Ascending aorta (tissue), 2 donors: ENCODE measurements around the gene HELZ. TPM values are rescaled to one million over a fixed set of nuclear protein-coding genes. Genes with fewer than 3 reads are reported as not detected.

Experiments used
- DNase-seq, 2 donors: peaks; one replicate each; pipeline ENCODE4 v3.0.0-alpha.2; 2019; ENCODE audit warnings: low spot score in 2 of 2
- H3K27ac ChIP-seq, 2 donors: fragments of 200-600 bp; sonication (generic); one replicate each; pipeline ENCODE4 v1.5.1; 2016 to 2017; ENCODE audit warnings: mild to moderate bottlenecking in 1 of 2
- H3K27me3 ChIP-seq: fragments of 200-600 bp; sonication (generic); one replicate; pipeline ENCODE4 v1.5.1; 2017
- H3K36me3 ChIP-seq, 2 donors: fragments of 200-600 bp; sonication (generic); one replicate each; pipeline ENCODE4 v1.5.1; 2016
- H3K4me1 ChIP-seq, 2 donors: fragments of 200-600 bp; sonication (generic); one replicate each; pipeline ENCODE4 v1.5.1; 2016 to 2017; ENCODE audit warnings: mild to moderate bottlenecking in 1 of 2
- H3K4me3 ChIP-seq, 2 donors: fragments of 200-600 bp; sonication (generic); one replicate each; pipeline ENCODE4 v1.5.1; 2016 to 2017; ENCODE audit warnings: mild to moderate bottlenecking in 1 of 2
- H3K9me3 ChIP-seq, 2 donors: fragments of 200-600 bp; sonication (generic); one replicate each; pipeline ENCODE4 v1.5.1; 2016
- intact Hi-C: fragments of 100-400 bp; cut with DNase I; formaldehyde crosslinking; loops from one replicate; pipeline ENCODE4 v1.15.1; 2023
- total RNA-seq: library from RNA; depleted of rRNA; stranded (reverse); fragments of >200 nt; gene quantifications from one replicate; pipeline ENCODE4 v1.1.0, GENCODE V29; 2016
- TF ChIP-seq, protein P1 (sequence below), 3 experiments: fragments of 200-600 bp in 2 of 3; fragments of 450-650 bp in 1 of 3; sonication (generic) in 2 of 3; IDR thresholded peaks; one replicate each; pipeline ENCODE4 v1.5.1; 2016 to 2019; ENCODE audit warnings: antibody characterized with exemption in 3 of 3, mild to moderate bottlenecking in 1 of 3, moderate library complexity in 1 of 3

The HELZ gene
- total RNA-seq, 1 donor from 2014 or later: 36.1 TPM

DNA sequence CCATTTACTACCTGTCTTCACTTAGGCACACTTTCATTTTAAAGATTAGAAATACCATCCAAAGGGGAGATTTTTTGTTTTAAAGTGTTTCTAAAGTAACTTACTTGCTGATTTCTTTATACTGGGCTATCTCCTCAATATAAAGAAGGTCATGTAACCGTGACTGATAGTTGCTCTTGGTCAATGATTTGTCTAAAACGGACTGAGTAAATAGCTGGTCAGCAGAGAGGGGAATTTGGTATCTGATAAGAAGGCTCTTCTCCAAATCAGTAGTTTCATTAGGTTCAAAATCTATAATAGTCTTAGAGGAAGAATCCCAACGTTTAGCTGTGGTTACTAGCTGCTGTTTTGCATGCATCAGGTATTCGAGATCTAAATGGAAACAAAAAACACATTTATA, 66.4 kb downstream of the HELZ start:
- Histone ChIP-seq H3K4me1 (no peaks in the 10 kb centered on the region), H3K4me3 (no peak overlapping the region), H3K27ac (no peak overlapping the region), H3K36me3 (peaks cover 16 to 20% of the 10 kb centered on the region in 2 donors), H3K9me3 (no peaks in the 10 kb centered on the region), H3K27me3 (no peaks in the 10 kb centered on the region)
- no peak for DNase-seq
- intact Hi-C loops: no loop called here
- TF ChIP-seq, protein P1, sequence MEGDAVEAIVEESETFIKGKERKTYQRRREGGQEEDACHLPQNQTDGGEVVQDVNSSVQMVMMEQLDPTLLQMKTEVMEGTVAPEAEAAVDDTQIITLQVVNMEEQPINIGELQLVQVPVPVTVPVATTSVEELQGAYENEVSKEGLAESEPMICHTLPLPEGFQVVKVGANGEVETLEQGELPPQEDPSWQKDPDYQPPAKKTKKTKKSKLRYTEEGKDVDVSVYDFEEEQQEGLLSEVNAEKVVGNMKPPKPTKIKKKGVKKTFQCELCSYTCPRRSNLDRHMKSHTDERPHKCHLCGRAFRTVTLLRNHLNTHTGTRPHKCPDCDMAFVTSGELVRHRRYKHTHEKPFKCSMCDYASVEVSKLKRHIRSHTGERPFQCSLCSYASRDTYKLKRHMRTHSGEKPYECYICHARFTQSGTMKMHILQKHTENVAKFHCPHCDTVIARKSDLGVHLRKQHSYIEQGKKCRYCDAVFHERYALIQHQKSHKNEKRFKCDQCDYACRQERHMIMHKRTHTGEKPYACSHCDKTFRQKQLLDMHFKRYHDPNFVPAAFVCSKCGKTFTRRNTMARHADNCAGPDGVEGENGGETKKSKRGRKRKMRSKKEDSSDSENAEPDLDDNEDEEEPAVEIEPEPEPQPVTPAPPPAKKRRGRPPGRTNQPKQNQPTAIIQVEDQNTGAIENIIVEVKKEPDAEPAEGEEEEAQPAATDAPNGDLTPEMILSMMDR (IDR thresholded peaks at IDR 0.05): no peak

DNA sequence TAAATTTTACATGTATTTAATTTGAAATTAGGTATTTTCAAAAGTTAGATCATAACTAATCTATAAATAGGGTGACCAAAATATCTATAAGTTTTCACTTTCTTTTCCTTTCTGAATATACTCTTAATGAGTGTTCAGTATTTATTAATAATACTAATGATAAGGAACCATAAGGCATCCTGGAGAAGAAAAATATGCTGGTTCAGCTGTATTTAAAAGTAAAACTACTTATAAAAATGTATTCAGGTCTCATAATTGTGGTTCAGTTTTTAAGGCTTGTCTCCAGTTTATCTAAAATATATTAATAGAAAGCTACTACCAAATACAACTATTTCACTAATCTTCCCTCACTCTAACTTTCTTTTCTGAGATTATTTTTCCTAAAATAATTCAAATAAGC, 67.3 kb downstream of the HELZ start:
- TF ChIP-seq, protein P1 (IDR thresholded peaks at IDR 0.05): no peak
- Histone ChIP-seq H3K4me1 (no peaks in the 10 kb centered on the region), H3K9me3 (no peaks in the 10 kb centered on the region), H3K36me3 (peaks cover 16 to 20% of the 10 kb centered on the region in 2 donors), H3K4me3 (no peak overlapping the region), H3K27ac (no peak overlapping the region), H3K27me3 (no peaks in the 10 kb centered on the region)
- DNase-seq: no peak
- intact Hi-C loops: no loop called here

DNA sequence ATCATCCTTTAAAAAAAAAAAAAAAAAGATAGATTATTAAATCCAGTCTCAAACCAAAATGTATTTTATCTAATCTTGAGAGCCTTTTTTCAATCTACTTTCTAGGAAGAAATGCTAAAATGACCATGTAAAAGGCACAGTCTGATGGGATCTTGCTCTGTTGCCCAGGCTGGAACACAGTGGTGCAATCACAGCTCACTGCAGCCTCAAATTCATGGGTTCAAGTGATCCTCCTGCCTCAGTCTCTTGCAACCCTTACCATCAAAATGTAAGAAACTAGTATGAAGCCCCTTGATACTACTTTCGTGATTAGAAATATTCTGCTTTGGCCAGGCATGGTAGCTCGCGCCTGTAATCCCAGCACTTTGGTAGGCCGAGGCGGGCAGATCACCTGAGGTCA, 70.8 kb downstream of the HELZ start:
- H3K36me3 ChIP-seq: peaks cover 16 to 24% of the 10 kb centered on the region in 2 donors
- no peak for DNase-seq
- intact Hi-C loops: no loop called here
- H3K4me1 ChIP-seq: no peaks in the 10 kb centered on the region
- no peak overlapping the region for H3K4me3 ChIP-seq
- H3K9me3 ChIP-seq: no peaks in the 10 kb centered on the region
- TF ChIP-seq, protein P1 (IDR thresholded peaks at IDR 0.05): no peak
- no peaks in the 10 kb centered on the region for H3K27me3 ChIP-seq
- H3K27ac ChIP-seq: no peak overlapping the region

DNA sequence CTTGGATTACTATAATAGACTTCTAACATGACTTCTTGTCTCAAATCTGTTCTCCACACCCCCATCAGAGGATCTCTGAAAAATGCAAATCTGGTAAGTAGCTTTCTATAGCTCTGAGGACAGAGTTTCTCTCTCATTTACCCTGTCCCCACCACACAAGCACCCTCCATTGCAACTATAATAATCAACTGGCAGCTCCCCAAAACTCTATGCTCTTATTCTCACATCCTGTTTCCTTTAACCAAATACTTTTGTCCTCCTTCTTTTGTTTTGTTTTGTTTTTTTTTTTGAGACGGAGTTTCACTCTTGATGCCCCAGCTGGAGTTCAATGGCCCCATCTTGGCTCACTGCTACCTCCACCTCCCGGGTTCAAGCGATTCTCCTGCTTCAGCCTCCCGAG, 73.4 kb downstream of the HELZ start:
- no peaks in the 10 kb centered on the region for H3K27me3 ChIP-seq
- peaks cover 4 to 27% of the 10 kb centered on the region in 2 donors for H3K36me3 ChIP-seq
- no peaks in the 10 kb centered on the region for H3K9me3 ChIP-seq
- DNase-seq: no peak
- no peaks in the 10 kb centered on the region for H3K4me1 ChIP-seq
- TF ChIP-seq, protein P1 (IDR thresholded peaks at IDR 0.05): no peak
- no peak overlapping the region for H3K27ac ChIP-seq
- intact Hi-C loops: no loop called here
- no peak overlapping the region for H3K4me3 ChIP-seq

DNA sequence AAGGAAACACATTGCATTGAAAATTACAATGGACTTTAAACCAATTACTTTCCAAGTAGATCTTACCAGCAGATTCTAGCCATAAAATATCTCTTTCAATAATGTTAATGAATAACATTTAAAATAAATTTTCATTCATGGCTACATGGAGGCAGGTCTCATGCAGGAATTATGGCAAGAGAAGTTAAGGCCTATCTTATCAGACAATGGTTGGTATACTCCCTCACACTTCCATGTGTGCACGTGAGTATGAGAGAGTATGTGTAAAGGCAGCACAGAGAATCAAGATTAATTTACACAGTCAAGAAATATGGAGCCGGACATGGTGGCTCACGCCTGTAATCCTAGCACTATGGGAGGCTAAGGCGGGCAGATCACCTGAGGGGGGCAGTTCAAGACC, 76.5 kb downstream of the HELZ start:
- Histone ChIP-seq H3K36me3 (peaks cover 8 to 32% of the 10 kb centered on the region in 2 donors), H3K4me3 (no peak overlapping the region), H3K27me3 (no peaks in the 10 kb centered on the region), H3K4me1 (no peaks in the 10 kb centered on the region), H3K9me3 (no peaks in the 10 kb centered on the region), H3K27ac (no peak overlapping the region)
- no peak for DNase-seq
- intact Hi-C loops: no loop called here
- TF ChIP-seq, protein P1 (IDR thresholded peaks at IDR 0.05): no peak

DNA sequence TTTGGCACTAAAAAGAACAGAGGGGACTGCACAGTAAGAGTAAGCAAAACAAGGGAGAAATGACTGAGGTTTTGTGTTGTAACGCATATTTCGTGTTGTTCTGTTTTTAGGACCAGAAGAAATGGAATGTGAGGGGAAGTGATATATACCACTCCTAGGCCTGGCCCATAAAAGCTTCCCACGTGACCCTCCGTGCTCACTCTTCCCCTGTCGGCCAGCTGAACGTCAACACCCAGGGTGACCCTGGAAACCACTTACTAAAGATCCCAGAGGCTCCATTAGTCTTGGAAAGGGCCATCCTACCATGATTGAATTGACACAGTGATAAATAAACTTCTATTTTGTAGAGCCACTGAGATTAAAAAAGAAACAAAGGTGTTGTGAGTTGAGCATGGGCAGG, 79.8 kb downstream of the HELZ start:
- Histone ChIP-seq H3K27ac (peak overlapping the region in 1 of 2 donors; percentile 18), H3K36me3 (peaks cover 16 to 40% of the 10 kb centered on the region in 2 donors)
- DNase-seq: peak in 1 of 2 donors; percentile 21

More for the DNA sequence above, 79.8 kb downstream of the HELZ start:
- no peak overlapping the region for H3K4me3 ChIP-seq
- no peaks in the 10 kb centered on the region for H3K27me3 ChIP-seq
- intact Hi-C loops: no loop called here
- H3K4me1 ChIP-seq: no peaks in the 10 kb centered on the region
- TF ChIP-seq, protein P1 (IDR thresholded peaks at IDR 0.05): no peak
- H3K9me3 ChIP-seq: no peaks in the 10 kb centered on the region
